K562 (cell line): ENCODE measurements around the gene PLXDC1. TPM values are rescaled to one million over a fixed set of nuclear protein-coding genes. Genes with fewer than 3 reads are reported as not detected.

Experiments
- ATAC-seq: fragments of 200-7000 bp; cut with Tn5 transposase; 3 replicates; pipeline ENCODE4 v1.9.1; 2020; ENCODE audit warnings: moderate library complexity
- BruUV-seq: library from RNA; stranded (reverse); fragments of 400-500 nt; replicated peaks from 2 replicates; lab custom pipeline; 2021; lab: Mats Ljungman, UMichigan
- CTCF ChIA-PET: fragments of 300-600 bp; formaldehyde crosslinking; extraction: SDS; loops from one replicate; lab custom pipeline; 2021; ENCODE audit warnings: low intra/inter-chr PET ratio; lab: Yijun Ruan, JAX
- POLR2A ChIA-PET: fragments of 300-600, 350-650 bp; sonication (Branson Sonifier 250); formaldehyde crosslinking; extraction: SDS; loops from one replicate; lab custom pipeline; 2021; ENCODE audit warnings: antibody characterized with exemption, inconsistent platforms; lab: Yijun Ruan, JAX
- DNase-seq, 4 experiments: peaks; one replicate each; pipeline versions ENCODE4 v3.0.0 to v3.0.0-alpha.2; 2011 to 2018; ENCODE audit warnings: low spot score in 3 of 4, mixed read lengths in 3 of 4; ENCODE audit errors: extremely low read depth in 1 of 4
- FAIRE-seq: peaks from 2 replicates; lab custom pipeline; 2011; peaks lifted over from hg19 to GRCh38; lab: Jason Lieb, UNC
- H2AFZ ChIP-seq: 2 replicates; pipeline ENCODE4 v1.6.0; 2011; ENCODE audit warnings: low read depth, low read length, control low read depth, inconsistent platforms
- H3K27ac ChIP-seq: fragments of 200-600 bp; 3 replicates; pipeline ENCODE4 v1.8.0; 2011; ENCODE audit warnings: low read depth, mild to moderate bottlenecking, control low read depth, inconsistent platforms, low read length, moderate library complexity, mixed read lengths; ENCODE audit errors: extremely low read depth
- H3K27me3 ChIP-seq, 2 experiments: fragments of 300-600 bp in 1 of 2; 2 replicates in 1 of 2; 3 replicates in 1 of 2; pipeline versions ENCODE4 v1.6.0 to v1.8.0; 2011; ENCODE audit warnings: inconsistent platforms in 2 of 2, low read length in 2 of 2, mild to moderate bottlenecking in 1 of 2, mixed read lengths in 1 of 2, moderate library complexity in 1 of 2; ENCODE audit not compliant: control insufficient read depth in 2 of 2, insufficient read depth in 2 of 2
- H3K36me3 ChIP-seq: fragments of 300-600 bp; 3 replicates; pipeline ENCODE4 v1.8.0; 2011; ENCODE audit warnings: mild to moderate bottlenecking, low read length, inconsistent platforms; ENCODE audit not compliant: control insufficient read depth, insufficient read depth
- H3K4me1 ChIP-seq, 2 experiments: fragments of 200-600 bp in 1 of 2; replicated peaks in 1 of 2; 2 replicates in 1 of 2; 3 replicates in 1 of 2; pipeline versions ENCODE4 v1.5.1 to v1.8.0; 2011; ENCODE audit warnings: inconsistent platforms in 2 of 2, low read length in 2 of 2, mild to moderate bottlenecking in 1 of 2, mixed read lengths in 1 of 2, moderate library complexity in 1 of 2; ENCODE audit not compliant: control insufficient read depth in 2 of 2, insufficient read depth in 2 of 2
- H3K4me2 ChIP-seq: 2 replicates; pipeline ENCODE4 v1.6.1; 2011; ENCODE audit warnings: low read length, control low read depth, inconsistent platforms, mixed read lengths; ENCODE audit not compliant: insufficient read depth
- H3K4me3 ChIP-seq: fragments of 200-600 bp; sonication (generic), shearing (Covaris generic); 2 replicates; pipeline ENCODE4 v1.5.1; 2016; ENCODE audit warnings: control low read depth, inconsistent platforms
- H3K79me2 ChIP-seq: fragments of 200-600 bp; 3 replicates; pipeline ENCODE4 v1.8.0; 2011; ENCODE audit warnings: low read length, inconsistent platforms; ENCODE audit not compliant: control insufficient read depth, insufficient read depth
- H3K9ac ChIP-seq, 2 experiments: 2 replicates each; pipeline versions ENCODE4 v1.6.0 to v1.6.1; 2011; ENCODE audit warnings: low read depth in 2 of 2, low read length in 2 of 2, control low read depth in 1 of 2, inconsistent platforms in 1 of 2, mild to moderate bottlenecking in 1 of 2, mixed read lengths in 1 of 2; ENCODE audit not compliant: insufficient read depth in 1 of 2
- H3K9me1 ChIP-seq: one replicate; pipeline ENCODE4 v1.6.0; 2011; ENCODE audit warnings: inconsistent platforms, mild to moderate bottlenecking, low read length, moderate library complexity; ENCODE audit not compliant: control insufficient read depth, insufficient read depth
- H3K9me3 ChIP-seq: replicated peaks from 2 replicates; pipeline ENCODE4 v1.5.1; 2011; ENCODE audit warnings: low read depth, low read length, inconsistent platforms; ENCODE audit not compliant: control insufficient read depth, insufficient read depth
- H4K20me1 ChIP-seq: replicated peaks from 2 replicates; pipeline ENCODE4 v1.6.1; 2011; ENCODE audit warnings: low read length, inconsistent platforms, mixed read lengths; ENCODE audit not compliant: control insufficient read depth, insufficient read depth
- ARID1B ChIP-seq: fragments of 450-650 bp; IDR thresholded peaks from 2 replicates; pipeline ENCODE4 v1.6.1; 2016; ENCODE audit warnings: antibody characterized with exemption, mild to moderate bottlenecking, inconsistent platforms
- ESRRA ChIP-seq: fragments of 450-650 bp; IDR thresholded peaks from 2 replicates; pipeline ENCODE4 v1.6.1; 2014; ENCODE audit warnings: low read depth, mild to moderate bottlenecking, moderate library complexity, borderline replicate concordance
- FOXK1 ChIP-seq: sonication (generic); formaldehyde crosslinking; IDR thresholded peaks from 2 replicates; pipeline ENCODE4 v1.8.0; 2022; ENCODE audit warnings: missing genetic modification reagents, mild to moderate bottlenecking, borderline replicate concordance
- HSF4 ChIP-seq: fragments of 250-450 bp; sonication (Bioruptor Pico); IDR thresholded peaks from 2 replicates; pipeline ENCODE4 v2.1.2; 2022; ENCODE audit warnings: mild to moderate bottlenecking, moderate library complexity, borderline replicate concordance
- KDM1A ChIP-seq, 2 experiments: fragments of 450-650 bp; IDR thresholded peaks; 2 replicates each; pipeline ENCODE4 v1.6.1; 2016; ENCODE audit warnings: mild to moderate bottlenecking in 2 of 2
- MCM3 ChIP-seq: fragments of 450-650 bp; IDR thresholded peaks from 2 replicates; pipeline ENCODE4 v1.6.1; 2016
- MTA1 ChIP-seq: fragments of 450-650 bp; IDR thresholded peaks from 2 replicates; pipeline ENCODE4 v1.6.1; 2017; ENCODE audit warnings: borderline replicate concordance
- POU5F1 ChIP-seq: fragments of 150-350 bp; IDR thresholded peaks from 2 replicates; pipeline ENCODE4 v1.6.1; 2014; ENCODE audit warnings: borderline replicate concordance, low read length, low read depth, mild to moderate bottlenecking; ENCODE audit not compliant: partially characterized antibody
- RBM14 ChIP-seq: fragments of 200-400 bp; formaldehyde crosslinking; IDR thresholded peaks from 2 replicates; pipeline ENCODE4 v1.6.1; 2018; ENCODE audit warnings: low read depth, mild to moderate bottlenecking, low read length, moderate library complexity, borderline replicate concordance; ENCODE audit not compliant: insufficient read depth
- SP1 ChIP-seq: sonication (generic); formaldehyde crosslinking; IDR thresholded peaks from 2 replicates; pipeline ENCODE4 v1.8.1; 2022; ENCODE audit warnings: mild to moderate bottlenecking, missing genetic modification reagents
- TEAD4 ChIP-seq, 2 experiments: sonication (generic) in 1 of 2; formaldehyde crosslinking in 1 of 2; IDR thresholded peaks; 2 replicates each; pipeline versions ENCODE4 v1.6.1 to v1.8.0; 2012 to 2022; ENCODE audit warnings: borderline replicate concordance in 1 of 2, inconsistent platforms in 1 of 2, low read length in 1 of 2, mild to moderate bottlenecking in 1 of 2, missing genetic modification reagents in 1 of 2
- ZNF780A ChIP-seq: fragments of 250-450 bp; sonication (Bioruptor Pico); IDR thresholded peaks from 2 replicates; pipeline ENCODE4 v1.5.0; 2021; ENCODE audit warnings: mild to moderate bottlenecking
- WGBS: fragments of 100-300 bp; shearing (Covaris generic); methylation state at CpG from one replicate; pipeline ENCODE4 v1.1.6; 2016; ENCODE audit warnings: low coverage, mixed read lengths; ENCODE audit not compliant: insufficient coverage; ENCODE audit errors: missing lambda C conversion rate; 5-methylcytosine and 5-hydroxymethylcytosine counted together
- in situ Hi-C: fragments of 300-500 bp; cut with MboI; formaldehyde crosslinking; loops from 4 replicates; pipeline ENCODE4 v1.15.0; 2018; ENCODE audit warnings: inconsistent platforms, mixed read lengths
- intact Hi-C: fragments of 100-400 bp; cut with micrococcal nuclease; formaldehyde crosslinking; loops from 2 replicates; pipeline ENCODE4 v1.14.2; 2022
- polyA plus RNA-seq, 8 experiments: library from polyadenylated mRNA; depleted of rRNA in 4 of 8; stranded (reverse) in 5 of 8; unstranded in 3 of 8; fragments of >200 nt; fragmentation: Nextera tagmentation in 2 of 8; fragmentation: Illumina TruSeq in 1 of 8; extraction: Ambion mirVana in 2 of 8; extraction: Trizol in 1 of 8; gene quantifications; 2 replicates each; pipeline versions ENCODE4 v1.2.1 to v1.2.3, GENCODE V29; 2011 to 2014; ENCODE audit warnings: inconsistent platforms in 1 of 8, missing spikeins in 1 of 8
- total RNA-seq, 7 experiments: library from RNA; depleted of rRNA in 6 of 7; stranded (reverse); fragments of >200 nt in 6 of 7; fragmentation: Illumina TruSeq in 2 of 7; extraction: Trizol in 2 of 7; gene quantifications; 2 replicates each; pipeline versions ENCODE4 v1.2.1 to v1.2.3, GENCODE V29; 2011 to 2021; ENCODE audit warnings: low replicate concordance in 1 of 7
- TF ChIP-seq, protein P1 (sequence below), 2 experiments: fragments of 450-650 bp in 1 of 2; IDR thresholded peaks; 2 replicates each; pipeline ENCODE4 v1.6.1; 2011 to 2017; ENCODE audit warnings: low read depth in 2 of 2, antibody characterized with exemption in 1 of 2, borderline replicate concordance in 1 of 2, low read length in 1 of 2, mild to moderate bottlenecking in 1 of 2, mixed read lengths in 1 of 2; ENCODE audit not compliant: control insufficient read depth in 1 of 2
- TF ChIP-seq, protein P2 (sequence below): fragments of 250-450 bp; sonication (Bioruptor Pico); IDR thresholded peaks from 2 replicates; pipeline ENCODE4 v1.5.0; 2021
- TF ChIP-seq, protein P3 (sequence below): fragments of 250-450 bp; sonication (Bioruptor Pico); IDR thresholded peaks from 2 replicates; pipeline ENCODE4 v1.8.0; 2021; ENCODE audit warnings: borderline replicate concordance, mild to moderate bottlenecking, moderate library complexity; ENCODE audit not compliant: poor library complexity, severe bottlenecking

The PLXDC1 gene
- total and polyA plus RNA-seq, 9 of the 15 experiments (the other 6 are each of a cell fraction or from before 2014, with no cell fraction given): not detected

DNA sequence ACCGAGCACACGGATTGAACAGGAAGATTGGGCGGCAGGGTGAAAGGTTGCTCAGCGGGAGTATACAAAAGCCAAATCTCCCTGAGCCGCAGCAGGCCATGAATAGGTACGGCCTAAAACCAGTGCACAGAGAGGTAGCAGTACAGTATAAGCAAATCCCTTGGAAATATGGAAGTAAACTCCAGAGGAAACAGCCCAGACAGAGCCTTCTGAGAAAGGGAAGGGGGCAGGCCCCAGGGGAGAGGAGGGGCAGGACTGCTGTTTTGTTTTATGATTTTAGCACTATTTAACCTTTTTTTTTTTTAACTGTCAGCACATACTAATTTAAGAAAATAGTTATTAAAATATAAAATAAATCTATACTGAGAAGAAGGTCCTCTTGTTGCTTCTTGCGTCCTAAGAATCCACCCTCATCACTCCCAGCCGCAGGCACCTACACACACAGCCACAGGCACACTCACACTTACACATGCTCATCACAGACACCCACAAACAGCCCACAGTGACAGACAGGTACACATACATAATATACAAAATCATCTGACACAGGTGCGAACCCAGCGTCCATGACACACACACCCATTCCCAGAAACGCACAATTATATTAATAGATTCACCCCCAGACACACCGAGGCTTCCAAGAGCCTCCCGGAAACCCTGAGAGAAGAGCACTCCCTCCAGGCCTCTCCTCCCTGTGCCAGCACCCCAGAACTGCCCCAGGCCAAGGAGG, 12.8 kb downstream of the PLXDC1 start (continued):
- TF ChIP-seq POU5F1 (no peak), RBM14 (no peak), ZNF780A (CRISPR knock-in tag) (no peak), MCM3 (no peak)
- TF ChIP-seq, protein P1, sequence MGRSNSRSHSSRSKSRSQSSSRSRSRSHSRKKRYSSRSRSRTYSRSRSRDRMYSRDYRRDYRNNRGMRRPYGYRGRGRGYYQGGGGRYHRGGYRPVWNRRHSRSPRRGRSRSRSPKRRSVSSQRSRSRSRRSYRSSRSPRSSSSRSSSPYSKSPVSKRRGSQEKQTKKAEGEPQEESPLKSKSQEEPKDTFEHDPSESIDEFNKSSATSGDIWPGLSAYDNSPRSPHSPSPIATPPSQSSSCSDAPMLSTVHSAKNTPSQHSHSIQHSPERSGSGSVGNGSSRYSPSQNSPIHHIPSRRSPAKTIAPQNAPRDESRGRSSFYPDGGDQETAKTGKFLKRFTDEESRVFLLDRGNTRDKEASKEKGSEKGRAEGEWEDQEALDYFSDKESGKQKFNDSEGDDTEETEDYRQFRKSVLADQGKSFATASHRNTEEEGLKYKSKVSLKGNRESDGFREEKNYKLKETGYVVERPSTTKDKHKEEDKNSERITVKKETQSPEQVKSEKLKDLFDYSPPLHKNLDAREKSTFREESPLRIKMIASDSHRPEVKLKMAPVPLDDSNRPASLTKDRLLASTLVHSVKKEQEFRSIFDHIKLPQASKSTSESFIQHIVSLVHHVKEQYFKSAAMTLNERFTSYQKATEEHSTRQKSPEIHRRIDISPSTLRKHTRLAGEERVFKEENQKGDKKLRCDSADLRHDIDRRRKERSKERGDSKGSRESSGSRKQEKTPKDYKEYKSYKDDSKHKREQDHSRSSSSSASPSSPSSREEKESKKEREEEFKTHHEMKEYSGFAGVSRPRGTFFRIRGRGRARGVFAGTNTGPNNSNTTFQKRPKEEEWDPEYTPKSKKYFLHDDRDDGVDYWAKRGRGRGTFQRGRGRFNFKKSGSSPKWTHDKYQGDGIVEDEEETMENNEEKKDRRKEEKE (IDR thresholded peaks at IDR 0.05; ENCODE audit: borderline replicate concordance in 1 of 2, control insufficient read depth in 1 of 2, low read depth in 2 of 2, low read length in 1 of 2): no peak

DNA sequence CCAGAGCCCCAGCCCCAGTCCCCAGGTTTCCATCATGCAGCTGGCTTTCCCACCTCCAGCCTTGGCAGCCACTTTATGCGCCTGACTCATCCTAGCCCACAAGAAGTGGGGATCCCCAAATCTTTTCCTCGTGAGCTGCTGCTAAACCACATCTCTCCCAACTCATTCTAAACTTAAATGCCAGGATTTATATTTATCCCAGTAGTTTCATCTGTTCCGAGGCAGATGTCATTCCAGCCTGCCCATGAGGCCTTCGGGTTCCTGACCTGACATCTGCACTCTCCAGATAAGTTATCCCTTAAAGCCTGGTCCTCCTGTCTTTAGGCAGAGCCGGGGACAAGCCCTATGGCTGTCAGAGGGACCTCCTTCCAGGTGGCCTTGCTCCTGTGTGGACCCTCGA, 16.6 kb downstream of the PLXDC1 start:
- Histone ChIP-seq H4K20me1 (no peaks in the 10 kb centered on the region), H3K4me1 (peaks cover 5 to 13% of the 10 kb centered on the region in 2 experiments; a peak in 3 of 5 replicates), H3K27ac (no peak overlapping the region), H3K36me3 (no peaks in the 10 kb centered on the region), H3K4me2 (no peak overlapping the region), H3K9me1 (no peaks in the 10 kb centered on the region), H3K79me2 (no peaks in the 10 kb centered on the region), H3K27me3 (peaks cover 4 to 33% of the 10 kb centered on the region in 2 experiments; a peak in 1 of 5 replicates), H3K9ac (no peak overlapping the region), H3K9me3 (no peaks in the 10 kb centered on the region), H2AFZ (no peak overlapping the region), H3K4me3 (no peak overlapping the region)
- intact Hi-C loops: no loop called here
- DNase-seq (peak in 3 of 4 experiments; percentile 34 to 40 (median 36)), ATAC-seq (no peak), FAIRE-seq (no peak)
- ChIA-PET POLR2A (no interaction called here), CTCF (interaction anchor here (0.6 kb wide), 2 partner anchors 81 to 131 kb away, joined by 3 read pairs; no protein-coding TSS in a partner anchor)
- in situ Hi-C loops: no loop called here
- BruUV-seq: no TSS peak
- 2% methylated on average over 6 of the region's 6 CpGs for WGBS
- TF ChIP-seq MTA1 (no peak), ESRRA (no peak), TEAD4 (IDR thresholded peaks at IDR 0.05; ENCODE audit: low read length) (peak; percentile 63; the same call in 1 of the 2 replicates), TEAD4 (CRISPR knock-in tag; IDR thresholded peaks at IDR 0.05; ENCODE audit: borderline replicate concordance) (no peak), ARID1B (peak; percentile 71), SP1 (CRISPR knock-in tag) (no peak), HSF4 (CRISPR knock-in tag) (no peak), FOXK1 (CRISPR knock-in tag) (no peak), RBM14 (no peak), KDM1A (IDR thresholded peaks at IDR 0.05) (0 out of 4 replicates have a peak, but pooled peaks of 1 of the 2 experiments have one; percentile 10)
- TF ChIP-seq, protein P2, sequence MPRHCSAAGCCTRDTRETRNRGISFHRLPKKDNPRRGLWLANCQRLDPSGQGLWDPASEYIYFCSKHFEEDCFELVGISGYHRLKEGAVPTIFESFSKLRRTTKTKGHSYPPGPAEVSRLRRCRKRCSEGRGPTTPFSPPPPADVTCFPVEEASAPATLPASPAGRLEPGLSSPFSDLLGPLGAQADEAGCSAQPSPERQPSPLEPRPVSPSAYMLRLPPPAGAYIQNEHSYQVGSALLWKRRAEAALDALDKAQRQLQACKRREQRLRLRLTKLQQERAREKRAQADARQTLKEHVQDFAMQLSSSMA (CRISPR knock-in tag): no peak
- TF ChIP-seq, protein P3, sequence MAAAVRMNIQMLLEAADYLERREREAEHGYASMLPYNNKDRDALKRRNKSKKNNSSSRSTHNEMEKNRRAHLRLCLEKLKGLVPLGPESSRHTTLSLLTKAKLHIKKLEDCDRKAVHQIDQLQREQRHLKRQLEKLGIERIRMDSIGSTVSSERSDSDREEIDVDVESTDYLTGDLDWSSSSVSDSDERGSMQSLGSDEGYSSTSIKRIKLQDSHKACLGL (CRISPR knock-in tag): no peak
